ENCODE results near the gene MN1.

The MN1 gene

DNA sequence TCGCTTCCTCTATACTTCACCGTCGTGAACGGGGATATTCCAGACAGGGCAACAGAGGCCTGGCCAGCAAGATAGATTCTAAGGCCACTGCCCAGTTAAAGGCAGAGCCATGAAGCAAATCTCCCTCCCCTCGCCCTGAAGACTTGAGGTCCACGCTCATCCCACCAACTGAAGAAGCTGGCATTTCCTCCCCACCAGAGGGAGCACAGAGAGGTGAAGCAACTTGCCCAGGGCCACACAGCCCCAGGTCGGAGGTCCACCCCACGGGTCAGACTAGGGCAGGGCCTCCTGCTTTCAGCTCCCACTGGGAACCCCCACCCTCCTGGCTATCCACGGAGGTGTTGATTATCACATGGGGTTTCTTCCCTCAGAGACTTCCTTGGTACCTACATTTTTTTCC, 27.4 kb downstream of the MN1 start:
- no peak for DNase-seq (ENCODE audit: low spot score)
- CTCF ChIA-PET: interaction anchor here (0.6 kb wide), 1 partner anchor 300 kb away, joined by 3 read pairs; no protein-coding TSS in a partner anchor
- POLR2A ChIA-PET (ENCODE audit: low non-redundant PET): no interaction called here
- peak overlapping the region; percentile 61 for H3K27ac ChIP-seq
- TF ChIP-seq, protein P1, sequence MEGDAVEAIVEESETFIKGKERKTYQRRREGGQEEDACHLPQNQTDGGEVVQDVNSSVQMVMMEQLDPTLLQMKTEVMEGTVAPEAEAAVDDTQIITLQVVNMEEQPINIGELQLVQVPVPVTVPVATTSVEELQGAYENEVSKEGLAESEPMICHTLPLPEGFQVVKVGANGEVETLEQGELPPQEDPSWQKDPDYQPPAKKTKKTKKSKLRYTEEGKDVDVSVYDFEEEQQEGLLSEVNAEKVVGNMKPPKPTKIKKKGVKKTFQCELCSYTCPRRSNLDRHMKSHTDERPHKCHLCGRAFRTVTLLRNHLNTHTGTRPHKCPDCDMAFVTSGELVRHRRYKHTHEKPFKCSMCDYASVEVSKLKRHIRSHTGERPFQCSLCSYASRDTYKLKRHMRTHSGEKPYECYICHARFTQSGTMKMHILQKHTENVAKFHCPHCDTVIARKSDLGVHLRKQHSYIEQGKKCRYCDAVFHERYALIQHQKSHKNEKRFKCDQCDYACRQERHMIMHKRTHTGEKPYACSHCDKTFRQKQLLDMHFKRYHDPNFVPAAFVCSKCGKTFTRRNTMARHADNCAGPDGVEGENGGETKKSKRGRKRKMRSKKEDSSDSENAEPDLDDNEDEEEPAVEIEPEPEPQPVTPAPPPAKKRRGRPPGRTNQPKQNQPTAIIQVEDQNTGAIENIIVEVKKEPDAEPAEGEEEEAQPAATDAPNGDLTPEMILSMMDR (conservative IDR thresholded peaks at IDR 0.05; ENCODE audit: low read depth): no peak

DNA sequence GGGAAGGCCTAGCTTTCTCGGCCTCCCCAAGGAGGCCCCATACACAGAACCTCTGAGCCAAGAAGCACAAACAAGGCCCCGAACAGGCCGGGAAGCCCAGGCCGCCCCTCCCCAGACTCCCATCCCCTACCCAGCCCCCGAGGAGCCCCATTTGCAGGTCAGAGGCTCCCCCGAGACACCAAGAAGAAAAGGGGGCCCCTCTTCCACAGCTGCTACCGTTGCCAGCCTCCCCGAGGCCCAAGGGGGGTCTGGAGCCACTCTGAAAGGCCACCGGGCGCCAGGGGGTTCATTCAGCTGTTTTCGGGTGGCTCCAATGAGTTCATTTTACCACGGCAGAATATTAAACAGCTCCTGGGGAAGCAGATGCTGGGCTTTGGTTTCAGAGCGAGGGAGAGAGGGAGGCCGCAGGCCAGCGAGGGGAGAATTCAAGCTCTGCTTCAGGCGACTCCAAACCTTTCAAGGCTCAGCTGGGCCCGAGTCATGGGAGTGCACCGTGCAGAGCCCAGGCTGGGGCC, 28.5 kb downstream of the MN1 start:
- no peak for DNase-seq (ENCODE audit: low spot score)
- TF ChIP-seq, protein P1 (conservative IDR thresholded peaks at IDR 0.05; ENCODE audit: low read depth): no peak
- peak overlapping the region; percentile 61 for H3K27ac ChIP-seq
- ChIA-PET CTCF (interaction anchor here (0.6 kb wide), 1 partner anchor 21 kb away, joined by 3 read pairs; no protein-coding TSS in a partner anchor), POLR2A (ENCODE audit: low non-redundant PET) (no interaction called here)

DNA sequence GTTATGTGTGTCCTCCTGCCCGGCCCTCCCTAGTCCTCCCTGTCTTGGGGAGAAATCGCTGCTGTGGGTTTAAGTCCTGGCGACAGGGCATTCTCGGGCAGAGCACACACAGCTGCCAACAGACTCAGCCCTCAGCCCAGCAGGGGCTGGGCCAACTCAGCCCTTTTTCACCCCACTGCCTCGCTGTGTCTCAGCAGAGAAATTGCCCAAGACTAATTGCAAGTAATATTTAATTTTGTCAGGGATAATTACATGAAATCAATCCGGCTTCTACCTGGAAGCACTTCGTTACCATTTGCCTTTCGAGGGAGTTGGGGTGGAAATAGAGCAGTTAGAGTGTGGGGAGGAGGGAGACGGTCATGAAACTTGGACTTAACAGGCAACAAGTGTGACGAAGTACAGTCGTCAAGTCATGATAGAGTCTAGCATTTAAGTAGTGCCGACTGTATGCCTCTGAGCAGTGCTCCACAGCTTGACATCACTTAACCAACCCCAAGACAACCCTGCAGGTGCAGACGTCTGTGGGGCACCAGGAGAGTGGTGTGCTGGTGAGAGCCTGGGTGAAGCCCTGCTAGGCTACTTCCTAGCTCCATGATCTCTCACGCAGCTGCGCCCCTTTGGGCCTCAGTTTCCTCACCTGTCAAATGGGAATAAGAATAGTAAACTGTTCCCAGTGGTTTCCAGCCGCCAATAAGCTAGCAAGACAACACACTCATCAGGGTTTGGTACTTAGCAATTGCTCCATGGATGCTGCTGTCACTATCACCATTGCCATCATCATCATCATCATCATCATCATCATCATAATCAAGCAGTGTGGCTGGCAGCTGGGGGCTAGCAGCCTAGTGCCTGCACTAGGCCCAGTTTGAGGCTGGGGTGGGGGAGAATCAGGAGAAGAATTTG, 29.2 kb downstream of the MN1 start:
- H3K27ac ChIP-seq: peak overlapping the region; percentile 61
- POLR2A ChIA-PET (ENCODE audit: low non-redundant PET): no interaction called here
- no peak for DNase-seq (ENCODE audit: low spot score)
- CTCF ChIA-PET: interaction anchor here (0.6 kb wide), 1 partner anchor 20 kb away, joined by 3 read pairs; no protein-coding TSS in a partner anchor
- TF ChIP-seq, protein P1 (conservative IDR thresholded peaks at IDR 0.05; ENCODE audit: low read depth): no peak

DNA sequence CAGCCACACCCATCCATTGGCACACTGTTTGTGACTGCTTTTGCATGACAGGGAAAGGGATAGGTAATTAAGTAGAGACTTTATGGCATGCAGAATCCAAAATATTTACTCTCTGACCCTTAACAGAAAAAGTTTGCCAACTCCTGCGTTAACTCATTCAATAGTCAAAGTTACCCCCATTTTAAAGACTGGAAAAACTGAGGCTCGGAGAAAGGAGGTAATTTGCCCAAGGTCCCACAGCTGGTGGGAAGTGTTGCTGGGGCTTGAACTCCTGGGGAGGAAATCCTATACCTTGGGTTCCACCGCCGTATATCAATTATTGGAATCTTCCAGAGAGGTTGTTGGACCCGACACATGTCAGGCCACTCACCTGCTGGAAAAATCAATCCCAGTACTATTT, 29.9 kb downstream of the MN1 start:
- TF ChIP-seq, protein P1 (conservative IDR thresholded peaks at IDR 0.05; ENCODE audit: low read depth): no peak
- H3K27ac ChIP-seq: no peak overlapping the region; the same call in 1 of the 2 replicates
- ChIA-PET POLR2A (ENCODE audit: low non-redundant PET) (no interaction called here), CTCF (no interaction called here)
- no peak for DNase-seq (ENCODE audit: low spot score)

DNA sequence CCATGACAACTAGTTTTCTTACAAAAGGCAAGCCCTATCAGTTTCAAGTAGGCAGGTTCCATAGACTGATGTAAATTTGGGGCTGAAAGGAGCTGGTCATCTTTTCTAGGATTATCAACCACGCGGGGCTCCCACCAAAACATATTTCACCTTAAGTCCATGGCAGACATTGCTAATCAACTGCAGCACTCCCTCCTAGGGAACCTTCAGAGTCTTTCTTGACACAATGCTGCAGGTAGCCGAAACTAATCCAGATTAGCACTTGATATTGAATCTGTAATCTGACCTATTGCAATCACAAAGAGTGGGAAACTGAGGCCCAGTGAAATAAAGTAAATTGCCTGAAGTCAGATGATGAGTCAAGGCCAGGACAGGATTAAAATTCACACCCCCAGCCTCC, 32.5 kb downstream of the MN1 start:
- ChIA-PET CTCF (no interaction called here), POLR2A (ENCODE audit: low non-redundant PET) (no interaction called here)
- TF ChIP-seq, protein P1 (conservative IDR thresholded peaks at IDR 0.05; ENCODE audit: low read depth): no peak
- no peak for DNase-seq (ENCODE audit: low spot score)
- H3K27ac ChIP-seq: no peak overlapping the region

DNA sequence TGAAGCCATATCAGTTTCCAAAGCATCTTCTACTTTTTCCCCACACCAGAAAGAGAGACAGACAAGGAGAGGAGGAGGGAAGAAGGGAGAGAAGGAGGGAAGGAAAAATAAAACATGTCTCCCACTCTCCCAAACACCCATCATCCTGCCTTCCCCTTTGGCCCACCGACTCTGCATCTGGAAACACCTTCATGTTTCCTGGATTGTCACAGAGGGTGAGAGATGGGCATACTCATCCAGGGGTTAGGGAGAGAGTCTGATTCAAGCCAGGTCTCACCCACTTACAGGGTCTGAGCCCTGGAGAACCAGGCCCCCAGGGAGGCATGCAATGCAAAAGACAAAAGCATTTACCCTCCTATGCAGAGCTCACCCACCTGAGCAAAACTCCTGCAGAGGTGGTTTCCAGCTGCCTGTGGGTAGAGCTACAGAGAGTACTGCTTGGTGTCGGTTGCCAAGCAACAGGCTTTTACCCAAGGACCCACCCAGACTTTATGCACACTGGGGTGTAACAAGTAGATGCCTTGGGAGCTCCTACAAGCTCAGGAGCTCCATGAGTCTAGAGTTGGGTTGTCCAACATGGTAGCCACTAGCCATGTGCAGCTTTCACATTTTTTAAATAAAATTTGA, 33.4 kb downstream of the MN1 start:
- TF ChIP-seq, protein P1 (conservative IDR thresholded peaks at IDR 0.05; ENCODE audit: low read depth): no peak
- ChIA-PET CTCF (no interaction called here), POLR2A (ENCODE audit: low non-redundant PET) (no interaction called here)
- peak overlapping the region; percentile 41 for H3K27ac ChIP-seq
- no peak for DNase-seq (ENCODE audit: low spot score)

Data from RWPE1 (cell line).